SK-N-SH treated with all-trans-retinoic acid at 6 μM for 48 hours (cell line): ENCODE measurements around the gene SELENOF.

Experiments used
- ATAC-seq: fragments of 200-7000 bp; cut with Tn5 transposase; 3 replicates; pipeline ENCODE4 v1.9.1; 2020; ENCODE audit warnings: mild to moderate bottlenecking, moderate library complexity
- ARNTL ChIP-seq: fragments of 450-650 bp; formaldehyde crosslinking; IDR thresholded peaks from 2 replicates; pipeline ENCODE4 v1.5.0; 2020; ENCODE audit warnings: low read depth, mild to moderate bottlenecking, moderate library complexity, borderline replicate concordance
- BACH2 ChIP-seq: fragments of 250-450 bp; sonication (Bioruptor Pico); IDR thresholded peaks from 2 replicates; pipeline ENCODE4 v1.9.0; 2021; ENCODE audit warnings: mild to moderate bottlenecking, borderline replicate concordance
- CSDC2 ChIP-seq: fragments of 250-450 bp; sonication (Bioruptor Pico); IDR thresholded peaks from 2 replicates; pipeline ENCODE4 v1.5.0; 2020; ENCODE audit warnings: mild to moderate bottlenecking, moderate library complexity
- ESRRG ChIP-seq: fragments of 250-450 bp; sonication (Bioruptor Pico); IDR thresholded peaks from 2 replicates; pipeline ENCODE4 v1.6.1; 2021; ENCODE audit warnings: mild to moderate bottlenecking
- GLIS3 ChIP-seq: fragments of 250-450 bp; sonication (Bioruptor Pico); IDR thresholded peaks from 2 replicates; pipeline ENCODE4 v1.5.0; 2020; ENCODE audit warnings: mild to moderate bottlenecking, moderate library complexity
- ISL1 ChIP-seq: fragments of 250-450 bp; sonication (Bioruptor Pico); IDR thresholded peaks from 2 replicates; pipeline ENCODE4 v2.1.2; 2022; ENCODE audit warnings: mild to moderate bottlenecking, moderate library complexity
- OSR1 ChIP-seq: fragments of 250-450 bp; sonication (Bioruptor Pico); IDR thresholded peaks from 2 replicates; pipeline ENCODE4 v1.8.0; 2022; ENCODE audit warnings: moderate library complexity, mild to moderate bottlenecking, inconsistent platforms
- PPARA ChIP-seq: fragments of 250-450 bp; sonication (Bioruptor Pico); IDR thresholded peaks from 2 replicates; pipeline ENCODE4 v1.5.0; 2020; ENCODE audit warnings: mild to moderate bottlenecking, borderline replicate concordance
- RARB ChIP-seq: fragments of 250-450 bp; sonication (Bioruptor Pico); IDR thresholded peaks from 2 replicates; pipeline ENCODE4 v1.8.0; 2021; ENCODE audit warnings: mild to moderate bottlenecking, moderate library complexity
- SNAI2 ChIP-seq: fragments of 250-450 bp; sonication (Bioruptor Pico); IDR thresholded peaks from 2 replicates; pipeline ENCODE4 v1.5.0; 2020; ENCODE audit warnings: mild to moderate bottlenecking, moderate library complexity
- TOX ChIP-seq: fragments of 250-450 bp; sonication (Bioruptor Pico); IDR thresholded peaks from 2 replicates; pipeline ENCODE4 v1.8.0; 2021; ENCODE audit warnings: mild to moderate bottlenecking, moderate library complexity, borderline replicate concordance
- ZC3H10 ChIP-seq: fragments of 250-450 bp; sonication (Bioruptor Pico); IDR thresholded peaks from 2 replicates; pipeline ENCODE4 v1.5.1; 2021; ENCODE audit warnings: mild to moderate bottlenecking, moderate library complexity
- ZFP3 ChIP-seq: fragments of 250-450 bp; sonication (Bioruptor Pico); IDR thresholded peaks from 2 replicates; pipeline ENCODE4 v1.5.0; 2020; ENCODE audit warnings: mild to moderate bottlenecking, moderate library complexity
- ZNF565 ChIP-seq: fragments of 450-650 bp; formaldehyde crosslinking; conservative IDR thresholded peaks from 2 replicates; pipeline ENCODE4 v1.5.0; 2020; ENCODE audit warnings: low read depth, mild to moderate bottlenecking, moderate library complexity
- ZNF70 ChIP-seq: fragments of 450-650 bp; formaldehyde crosslinking; IDR thresholded peaks from 2 replicates; pipeline ENCODE4 v1.5.0; 2020; ENCODE audit warnings: mild to moderate bottlenecking, moderate library complexity
- ZNF8 ChIP-seq: fragments of 450-650 bp; formaldehyde crosslinking; IDR thresholded peaks from 2 replicates; pipeline ENCODE4 v1.5.0; 2020; ENCODE audit warnings: mild to moderate bottlenecking, moderate library complexity
- TF ChIP-seq, protein P1 (sequence below): fragments of 250-450 bp; sonication (Bioruptor Pico); IDR thresholded peaks from 2 replicates; pipeline ENCODE4 v1.5.1; 2021; ENCODE audit warnings: mild to moderate bottlenecking, moderate library complexity
- TF ChIP-seq, protein P2 (sequence below): fragments of 250-450 bp; sonication (Bioruptor Pico); IDR thresholded peaks from 2 replicates; pipeline ENCODE4 v1.5.0; 2020; ENCODE audit warnings: mild to moderate bottlenecking, moderate library complexity
- TF ChIP-seq, protein P3 (sequence below): fragments of 250-450 bp; sonication (Bioruptor Pico); IDR thresholded peaks from 2 replicates; pipeline ENCODE4 v1.8.0; 2020; ENCODE audit warnings: mild to moderate bottlenecking, moderate library complexity, borderline replicate concordance
- TF ChIP-seq, protein P4 (sequence below): fragments of 250-450 bp; sonication (Bioruptor Pico); IDR thresholded peaks from 2 replicates; pipeline ENCODE4 v1.5.1; 2020; ENCODE audit warnings: low read depth, mild to moderate bottlenecking, moderate library complexity

Gene SELENOF

DNA sequence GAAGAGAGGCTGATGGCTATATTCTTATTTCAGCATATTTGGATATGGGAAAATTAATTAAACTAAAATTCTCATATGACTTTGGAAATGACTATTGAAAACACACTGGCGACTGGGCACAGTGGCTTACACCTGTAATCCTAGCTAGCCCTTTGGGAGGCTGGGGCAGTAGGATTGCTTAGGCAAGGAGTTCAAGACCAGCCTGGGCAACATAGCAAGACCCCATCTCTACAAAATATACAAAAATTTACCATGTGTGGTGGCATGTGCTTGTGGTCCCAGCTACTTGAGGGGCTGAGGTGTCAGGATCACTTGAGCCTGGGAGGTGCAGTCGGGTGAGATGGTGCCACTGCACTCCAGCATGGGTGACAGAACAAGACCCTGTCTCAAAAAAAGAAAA lies 26.7 kb upstream of the SELENOF start:
- ATAC-seq = no peak
- TF ChIP-seq, protein P1, sequence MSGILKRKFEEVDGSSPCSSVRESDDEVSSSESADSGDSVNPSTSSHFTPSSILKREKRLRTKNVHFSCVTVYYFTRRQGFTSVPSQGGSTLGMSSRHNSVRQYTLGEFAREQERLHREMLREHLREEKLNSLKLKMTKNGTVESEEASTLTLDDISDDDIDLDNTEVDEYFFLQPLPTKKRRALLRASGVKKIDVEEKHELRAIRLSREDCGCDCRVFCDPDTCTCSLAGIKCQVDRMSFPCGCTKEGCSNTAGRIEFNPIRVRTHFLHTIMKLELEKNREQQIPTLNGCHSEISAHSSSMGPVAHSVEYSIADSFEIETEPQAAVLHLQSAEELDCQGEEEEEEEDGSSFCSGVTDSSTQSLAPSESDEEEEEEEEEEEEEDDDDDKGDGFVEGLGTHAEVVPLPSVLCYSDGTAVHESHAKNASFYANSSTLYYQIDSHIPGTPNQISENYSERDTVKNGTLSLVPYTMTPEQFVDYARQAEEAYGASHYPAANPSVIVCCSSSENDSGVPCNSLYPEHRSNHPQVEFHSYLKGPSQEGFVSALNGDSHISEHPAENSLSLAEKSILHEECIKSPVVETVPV (CRISPR knock-in tag) = no peak
- no peak for TF ChIP-seq OSR1 (CRISPR knock-in tag)
- TF ChIP-seq ZC3H10 (CRISPR knock-in tag) = no peak
- no peak for TF ChIP-seq BACH2 (CRISPR knock-in tag)
- no peak for TF ChIP-seq TOX (CRISPR knock-in tag)
- TF ChIP-seq ESRRG (CRISPR knock-in tag) = no peak
- TF ChIP-seq, protein P2, sequence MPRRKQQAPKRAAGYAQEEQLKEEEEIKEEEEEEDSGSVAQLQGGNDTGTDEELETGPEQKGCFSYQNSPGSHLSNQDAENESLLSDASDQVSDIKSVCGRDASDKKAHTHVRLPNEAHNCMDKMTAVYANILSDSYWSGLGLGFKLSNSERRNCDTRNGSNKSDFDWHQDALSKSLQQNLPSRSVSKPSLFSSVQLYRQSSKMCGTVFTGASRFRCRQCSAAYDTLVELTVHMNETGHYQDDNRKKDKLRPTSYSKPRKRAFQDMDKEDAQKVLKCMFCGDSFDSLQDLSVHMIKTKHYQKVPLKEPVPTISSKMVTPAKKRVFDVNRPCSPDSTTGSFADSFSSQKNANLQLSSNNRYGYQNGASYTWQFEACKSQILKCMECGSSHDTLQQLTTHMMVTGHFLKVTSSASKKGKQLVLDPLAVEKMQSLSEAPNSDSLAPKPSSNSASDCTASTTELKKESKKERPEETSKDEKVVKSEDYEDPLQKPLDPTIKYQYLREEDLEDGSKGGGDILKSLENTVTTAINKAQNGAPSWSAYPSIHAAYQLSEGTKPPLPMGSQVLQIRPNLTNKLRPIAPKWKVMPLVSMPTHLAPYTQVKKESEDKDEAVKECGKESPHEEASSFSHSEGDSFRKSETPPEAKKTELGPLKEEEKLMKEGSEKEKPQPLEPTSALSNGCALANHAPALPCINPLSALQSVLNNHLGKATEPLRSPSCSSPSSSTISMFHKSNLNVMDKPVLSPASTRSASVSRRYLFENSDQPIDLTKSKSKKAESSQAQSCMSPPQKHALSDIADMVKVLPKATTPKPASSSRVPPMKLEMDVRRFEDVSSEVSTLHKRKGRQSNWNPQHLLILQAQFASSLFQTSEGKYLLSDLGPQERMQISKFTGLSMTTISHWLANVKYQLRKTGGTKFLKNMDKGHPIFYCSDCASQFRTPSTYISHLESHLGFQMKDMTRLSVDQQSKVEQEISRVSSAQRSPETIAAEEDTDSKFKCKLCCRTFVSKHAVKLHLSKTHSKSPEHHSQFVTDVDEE (CRISPR knock-in tag) = no peak
- no peak for TF ChIP-seq ARNTL (CRISPR knock-in tag)
- TF ChIP-seq ISL1 (CRISPR knock-in tag) = no peak
- TF ChIP-seq ZNF565 (CRISPR knock-in tag) = no peak
- no peak for TF ChIP-seq SNAI2 (CRISPR knock-in tag)
- TF ChIP-seq ZNF70 = no peak
- TF ChIP-seq CSDC2 = no peak
- no peak for TF ChIP-seq PPARA (CRISPR knock-in tag)
- no peak for TF ChIP-seq GLIS3 (CRISPR knock-in tag)
- TF ChIP-seq ZFP3 (CRISPR knock-in tag) = no peak
- no peak for TF ChIP-seq ZNF8 (CRISPR knock-in tag)
- TF ChIP-seq, protein P3, sequence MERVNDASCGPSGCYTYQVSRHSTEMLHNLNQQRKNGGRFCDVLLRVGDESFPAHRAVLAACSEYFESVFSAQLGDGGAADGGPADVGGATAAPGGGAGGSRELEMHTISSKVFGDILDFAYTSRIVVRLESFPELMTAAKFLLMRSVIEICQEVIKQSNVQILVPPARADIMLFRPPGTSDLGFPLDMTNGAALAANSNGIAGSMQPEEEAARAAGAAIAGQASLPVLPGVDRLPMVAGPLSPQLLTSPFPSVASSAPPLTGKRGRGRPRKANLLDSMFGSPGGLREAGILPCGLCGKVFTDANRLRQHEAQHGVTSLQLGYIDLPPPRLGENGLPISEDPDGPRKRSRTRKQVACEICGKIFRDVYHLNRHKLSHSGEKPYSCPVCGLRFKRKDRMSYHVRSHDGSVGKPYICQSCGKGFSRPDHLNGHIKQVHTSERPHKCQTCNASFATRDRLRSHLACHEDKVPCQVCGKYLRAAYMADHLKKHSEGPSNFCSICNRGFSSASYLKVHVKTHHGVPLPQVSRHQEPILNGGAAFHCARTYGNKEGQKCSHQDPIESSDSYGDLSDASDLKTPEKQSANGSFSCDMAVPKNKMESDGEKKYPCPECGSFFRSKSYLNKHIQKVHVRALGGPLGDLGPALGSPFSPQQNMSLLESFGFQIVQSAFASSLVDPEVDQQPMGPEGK (CRISPR knock-in tag) = no peak

DNA sequence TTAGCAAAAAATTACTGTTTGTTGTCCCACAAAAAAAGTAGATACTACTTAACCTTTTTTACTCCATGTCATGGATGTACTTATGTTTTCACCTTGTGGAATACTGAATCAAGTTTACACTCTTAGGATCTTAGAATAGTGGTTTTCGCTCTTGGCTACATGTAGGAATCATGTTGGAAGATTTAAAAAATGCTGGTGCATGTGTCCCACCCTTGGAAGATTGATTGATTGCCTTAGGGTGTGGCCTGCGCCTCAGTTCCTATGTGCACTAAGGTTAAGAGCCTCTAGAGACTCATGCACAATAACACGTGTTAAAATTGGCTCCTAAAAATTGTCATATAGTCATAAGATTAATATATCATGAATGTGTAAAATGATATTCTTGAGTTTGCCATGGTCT lies 25.5 kb upstream of the SELENOF start:
- no peak for TF ChIP-seq CSDC2
- TF ChIP-seq, protein P4, sequence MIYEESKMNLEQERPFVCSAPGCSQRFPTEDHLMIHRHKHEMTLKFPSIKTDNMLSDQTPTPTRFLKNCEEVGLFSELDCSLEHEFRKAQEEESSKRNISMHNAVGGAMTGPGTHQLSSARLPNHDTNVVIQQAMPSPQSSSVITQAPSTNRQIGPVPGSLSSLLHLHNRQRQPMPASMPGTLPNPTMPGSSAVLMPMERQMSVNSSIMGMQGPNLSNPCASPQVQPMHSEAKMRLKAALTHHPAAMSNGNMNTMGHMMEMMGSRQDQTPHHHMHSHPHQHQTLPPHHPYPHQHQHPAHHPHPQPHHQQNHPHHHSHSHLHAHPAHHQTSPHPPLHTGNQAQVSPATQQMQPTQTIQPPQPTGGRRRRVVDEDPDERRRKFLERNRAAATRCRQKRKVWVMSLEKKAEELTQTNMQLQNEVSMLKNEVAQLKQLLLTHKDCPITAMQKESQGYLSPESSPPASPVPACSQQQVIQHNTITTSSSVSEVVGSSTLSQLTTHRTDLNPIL (CRISPR knock-in tag) = no peak
- no peak for TF ChIP-seq ZNF8 (CRISPR knock-in tag)
- no peak for TF ChIP-seq ZC3H10 (CRISPR knock-in tag)
- TF ChIP-seq, protein P3 (CRISPR knock-in tag) = no peak
- TF ChIP-seq RARB = no peak
- TF ChIP-seq PPARA (CRISPR knock-in tag) = no peak
- no peak for TF ChIP-seq ZNF70
- TF ChIP-seq OSR1 (CRISPR knock-in tag) = no peak
- no peak for ATAC-seq

DNA sequence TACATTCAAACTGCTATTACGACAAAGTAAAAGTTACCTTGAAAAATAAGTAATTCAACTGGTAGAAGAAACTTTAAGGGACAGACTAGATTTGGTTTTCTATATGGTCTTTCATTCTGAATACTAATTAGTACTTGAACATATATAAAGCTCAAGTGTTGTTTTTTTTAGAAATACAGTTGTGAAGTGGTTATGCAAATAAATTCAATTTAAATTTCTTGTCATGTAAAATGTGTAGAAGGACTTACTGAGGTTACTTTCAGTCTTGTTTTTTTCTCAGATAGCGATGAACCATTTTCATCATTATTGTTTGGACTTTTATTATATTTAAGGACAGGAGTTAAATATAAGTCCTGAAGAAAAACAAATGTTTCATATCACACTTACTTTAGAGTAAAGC lies 24.9 kb upstream of the SELENOF start:
- ATAC-seq = no peak
- TF ChIP-seq ZNF565 (CRISPR knock-in tag) = no peak
- TF ChIP-seq BACH2 (CRISPR knock-in tag) = no peak
- TF ChIP-seq GLIS3 (CRISPR knock-in tag) = no peak
- TF ChIP-seq ISL1 (CRISPR knock-in tag) = no peak
